Body of pancreas (tissue), 4 donors: ENCODE measurements around the gene ACACB. TPM values are rescaled to one million over a fixed set of nuclear protein-coding genes. Genes with fewer than 3 reads are reported as not detected.

ENCODE experiments used
- ATAC-seq: fragments of 150-250 bp; one replicate; pipeline ENCODE4 v1.9.1; 2016
- DNase-seq, 4 donors: peaks; one replicate each; pipeline ENCODE4 v3.0.0-alpha.2; 2019
- H3K27ac ChIP-seq, 4 donors: fragments of 200-600 bp; sonication (generic); 1 replicate in 3 of 4; 2 replicates in 1 of 4; pipeline versions ENCODE4 v1.5.1 to v1.6.1; 2016 to 2019; ENCODE audit warnings: mild to moderate bottlenecking in 1 of 4, mixed read lengths in 1 of 4, moderate library complexity in 1 of 4
- H3K27me3 ChIP-seq, 2 donors: fragments of 200-600 bp; sonication (generic); one replicate each; pipeline ENCODE4 v1.6.0; 2016; ENCODE audit warnings: mild to moderate bottlenecking in 1 of 2
- H3K36me3 ChIP-seq, 2 donors: fragments of 200-600 bp; sonication (generic); replicated peaks in 1 of 2; 2 replicates each; pipeline ENCODE4 v1.5.1; 2016; ENCODE audit warnings: low read depth in 2 of 2; ENCODE audit not compliant: insufficient read depth in 1 of 2
- H3K4me1 ChIP-seq: fragments of 200-600 bp; sonication (generic); one replicate; pipeline ENCODE4 v1.6.0; 2016
- H3K4me3 ChIP-seq, 2 donors: fragments of 200-600 bp; sonication (generic); 1 replicate in 1 of 2; 2 replicates in 1 of 2; pipeline ENCODE4 v1.5.1; 2016 to 2019
- H3K9me3 ChIP-seq, 3 donors: fragments of 200-600 bp; sonication (generic); 1 replicate in 2 of 3; 2 replicates in 1 of 3; pipeline ENCODE4 v1.5.1; 2016
- CTCF ChIP-seq, 7 experiments: fragments of 450-650 bp in 4 of 7; fragments of 200-600 bp in 3 of 7; sonication (generic) in 3 of 7; IDR thresholded peaks; one replicate each; pipeline ENCODE4 v1.5.1; 2016 to 2019; ENCODE audit warnings: antibody characterized with exemption in 7 of 7
- POLR2A ChIP-seq, 3 donors: fragments of 450-650 bp; IDR thresholded peaks; one replicate each; pipeline ENCODE4 v1.6.1; 2016; ENCODE audit warnings: antibody characterized with exemption in 3 of 3, mild to moderate bottlenecking in 2 of 3
- WGBS, 2 donors: methylation state at CpG; one replicate each; pipeline ENCODE4 v1.1.5; 2017; 5-methylcytosine and 5-hydroxymethylcytosine counted together
- intact Hi-C: fragments of 100-400 bp; cut with DNase I; formaldehyde crosslinking; loops from one replicate; pipeline ENCODE4 v1.15.1; 2023
- total RNA-seq, 2 donors: library from RNA; depleted of rRNA; stranded (reverse); fragments of >200 nt; gene quantifications; one replicate each; pipeline ENCODE4 v1.1.0, GENCODE V29; 2016

Gene ACACB
- total RNA-seq, 2 donors from 2014 or later = 71.1 to 358 TPM

- H3K27me3 ChIP-seq = no peaks in the 10 kb centered on the region
- ATAC-seq (no peak), DNase-seq (no peak)
- H3K4me1 ChIP-seq = no peaks in the 10 kb centered on the region
- intact Hi-C loops = no loop called here
- TF ChIP-seq CTCF (IDR thresholded peaks at IDR 0.05) (no peak), POLR2A (IDR thresholded peaks at IDR 0.05) (no peak)
- no peak overlapping the region for H3K4me3 ChIP-seq
- no peak overlapping the region for H3K27ac ChIP-seq
- WGBS, 2 donors = 95 to 96% methylated on average over 17 of the region's 17 CpGs
- H3K9me3 ChIP-seq = no peaks in the 10 kb centered on the region
- H3K36me3 ChIP-seq = peaks cover 12 to 21% of the 10 kb centered on the region in 2 donors
These were observed 57.3 kb downstream of the ACACB start for GRCh38 chr12:109173443-109174240.

GRCh38 chr12:109174468-109174867, 58.1 kb downstream of the ACACB start:
- H3K36me3 ChIP-seq = peaks cover 20 to 25% of the 10 kb centered on the region in 2 donors
- no peaks in the 10 kb centered on the region for H3K4me1 ChIP-seq
- intact Hi-C loops = no loop called here
- H3K27me3 ChIP-seq = no peaks in the 10 kb centered on the region
- no peaks in the 10 kb centered on the region for H3K9me3 ChIP-seq
- no peak for TF ChIP-seq POLR2A (IDR thresholded peaks at IDR 0.05)
- no peak for TF ChIP-seq CTCF (IDR thresholded peaks at IDR 0.05)
- ATAC-seq (no peak), DNase-seq (no peak)
- WGBS, 2 donors = 92% methylated on average over 1 of the region's 1 CpG
- H3K4me3 ChIP-seq = no peak overlapping the region
- H3K27ac ChIP-seq = no peak overlapping the region

- no peak overlapping the region for H3K4me3 ChIP-seq
- ATAC-seq (no peak), DNase-seq (no peak)
- no peaks in the 10 kb centered on the region for H3K27me3 ChIP-seq
- H3K27ac ChIP-seq = no peak overlapping the region
- intact Hi-C loops = no loop called here
- H3K36me3 ChIP-seq = peaks cover 12 to 16% of the 10 kb centered on the region in 2 donors
- WGBS, 2 donors = 78 to 93% methylated on average over 6 of the region's 6 CpGs
- H3K9me3 ChIP-seq = no peaks in the 10 kb centered on the region
- TF ChIP-seq CTCF (IDR thresholded peaks at IDR 0.05) = no peak
- no peak for TF ChIP-seq POLR2A (IDR thresholded peaks at IDR 0.05)
- no peaks in the 10 kb centered on the region for H3K4me1 ChIP-seq
These were observed 62.1 kb downstream of the ACACB start for GRCh38 chr12:109178532-109178931.

- TF ChIP-seq POLR2A (IDR thresholded peaks at IDR 0.05) = no peak
- no peak for TF ChIP-seq CTCF (IDR thresholded peaks at IDR 0.05)
- WGBS, 2 donors = 88 to 89% methylated on average over 2 to 6 of the region's 6 CpGs
- no peak overlapping the region for H3K27ac ChIP-seq
- H3K4me3 ChIP-seq = no peak overlapping the region
- intact Hi-C loops = no loop called here
- no peak for DNase-seq
- ATAC-seq = no peak
- peaks cover 12% of the 10 kb centered on the region in 2 donors for H3K36me3 ChIP-seq
- H3K4me1 ChIP-seq = no peaks in the 10 kb centered on the region
- H3K9me3 ChIP-seq = no peaks in the 10 kb centered on the region
- H3K27me3 ChIP-seq = no peaks in the 10 kb centered on the region
These were observed 63.5 kb downstream of the ACACB start for GRCh38 chr12:109179927-109180326.
